Keratinocyte (primary cell): ENCODE data around the gene REPIN1. TPM values are rescaled to one million over a fixed set of nuclear protein-coding genes. Genes with fewer than 3 reads are reported as not detected.

Source experiments
- DNase-seq: peaks from one replicate; pipeline ENCODE4 v3.0.0-alpha.2; 2011; ENCODE audit warnings: low read depth, missing footprints, low spot score
- FAIRE-seq: peaks from 2 replicates; lab custom pipeline; 2011; peaks lifted over from hg19 to GRCh38; lab: Jason Lieb, UNC
- H2AFZ ChIP-seq: 2 replicates; pipeline ENCODE4 v1.6.0; 2012; ENCODE audit warnings: low read length, control low read depth, inconsistent platforms; ENCODE audit not compliant: control insufficient read depth
- H3K27ac ChIP-seq: 2 replicates; pipeline ENCODE4 v1.5.1; 2011; ENCODE audit warnings: low read length; ENCODE audit not compliant: control insufficient read depth, insufficient read depth
- H3K27me3 ChIP-seq: 3 replicates; pipeline ENCODE4 v1.6.0; 2011; ENCODE audit warnings: low read length; ENCODE audit not compliant: control insufficient read depth, insufficient read depth; ENCODE audit errors: extremely low read depth
- H3K36me3 ChIP-seq, 2 experiments: 2 replicates in 1 of 2; 3 replicates in 1 of 2; pipeline ENCODE4 v1.5.1; 2011; ENCODE audit warnings: low read length in 2 of 2, mild to moderate bottlenecking in 1 of 2; ENCODE audit not compliant: control insufficient read depth in 2 of 2, insufficient read depth in 2 of 2; ENCODE audit errors: extremely low read depth in 1 of 2
- H3K4me1 ChIP-seq: 3 replicates; pipeline ENCODE4 v1.5.1; 2011; ENCODE audit warnings: low read length; ENCODE audit not compliant: control insufficient read depth, insufficient read depth; ENCODE audit errors: extremely low read depth
- H3K4me2 ChIP-seq: 3 replicates; pipeline ENCODE4 v1.6.0; 2011; ENCODE audit warnings: low read depth, low read length; ENCODE audit not compliant: control insufficient read depth, insufficient read depth; ENCODE audit errors: extremely low read depth
- H3K4me3 ChIP-seq, 3 experiments: fragments of 200-600 bp in 1 of 3; sonication (generic) in 1 of 3; 2 replicates in 2 of 3; 3 replicates in 1 of 3; pipeline ENCODE4 v1.5.1; 2011 to 2016; ENCODE audit warnings: low read length in 3 of 3, mild to moderate bottlenecking in 3 of 3, control low read depth in 2 of 3, inconsistent platforms in 1 of 3, low read depth in 1 of 3, mixed read lengths in 1 of 3, mixed run types in 1 of 3, moderate library complexity in 1 of 3; ENCODE audit not compliant: control insufficient read depth in 2 of 3, insufficient read depth in 2 of 3; ENCODE audit errors: extremely low read depth in 1 of 3
- H3K79me2 ChIP-seq: 2 replicates; pipeline ENCODE4 v1.6.0; 2012; ENCODE audit warnings: low read length; ENCODE audit not compliant: control insufficient read depth, insufficient read depth
- H3K9ac ChIP-seq: 3 replicates; pipeline ENCODE4 v1.6.0; 2011; ENCODE audit warnings: low read length; ENCODE audit not compliant: control insufficient read depth, insufficient read depth; ENCODE audit errors: extremely low read depth
- H3K9me1 ChIP-seq: 3 replicates; pipeline ENCODE4 v1.6.0; 2011; ENCODE audit warnings: low read length; ENCODE audit not compliant: control insufficient read depth, insufficient read depth; ENCODE audit errors: extremely low read depth
- H3K9me3 ChIP-seq: 2 replicates; pipeline ENCODE4 v1.5.1; 2012; ENCODE audit warnings: low read depth, low read length; ENCODE audit not compliant: control insufficient read depth
- H4K20me1 ChIP-seq: 3 replicates; pipeline ENCODE4 v1.6.0; 2011; ENCODE audit warnings: low read length; ENCODE audit not compliant: control insufficient read depth, insufficient read depth; ENCODE audit errors: extremely low read depth
- CTCF ChIP-seq, 3 experiments: IDR thresholded peaks in 1 of 3; conservative IDR thresholded peaks in 1 of 3; optimal IDR thresholded peaks in 1 of 3; 2 replicates in 2 of 3; 3 replicates in 1 of 3; pipeline versions ENCODE3 to v1.5.1; 2011; ENCODE audit warnings: low read length in 3 of 3, mild to moderate bottlenecking in 3 of 3, moderate library complexity in 2 of 3, control low read depth in 1 of 3, inconsistent platforms in 1 of 3; ENCODE audit not compliant: insufficient read depth in 2 of 3; ENCODE audit errors: extremely low read depth in 1 of 3
- EZH2 ChIP-seq: IDR thresholded peaks from one replicate; pipeline ENCODE4 v1.6.1; 2012; ENCODE audit warnings: inconsistent platforms, mild to moderate bottlenecking, low read length, moderate library complexity
- dilution Hi-C: fragments of 300-500 bp; cut with MboI; formaldehyde crosslinking; loops from one replicate; pipeline ENCODE4 v1.7.0; 2020; ENCODE audit warnings: low sequenced_read_pairs; ENCODE audit not compliant: extremely low pct_ligation_motif_present
- polyA plus RNA-seq, 5 experiments: library from polyadenylated mRNA; depleted of rRNA in 3 of 5; stranded (reverse) in 3 of 5; stranded (forward) in 1 of 5; unstranded in 1 of 5; fragments of >200 nt; gene quantifications; 1 replicate in 1 of 5; 2 replicates in 3 of 5; 3 replicates in 1 of 5; pipeline versions ENCODE4 v1.2.1 to v1.2.3, GENCODE V29; 2011 to 2012; ENCODE audit warnings: missing spikeins in 2 of 5, low read depth in 1 of 5, low replicate concordance in 1 of 5

The REPIN1 gene
- polyA plus RNA-seq, 1 donor (not counting 4 experiments of a cell fraction or from before 2014, with no cell fraction given) = 9.3 TPM

GRCh38 chr7:150399421-150400007, 30.9 kb downstream of the REPIN1 start:
- Histone ChIP-seq H3K4me2 (no peak overlapping the region), H3K4me1 (peaks cover 17% of the 10 kb centered on the region), H2AFZ (no peak overlapping the region), H3K4me3 (no peak overlapping the region), H3K9me1 (no peaks in the 10 kb centered on the region), H4K20me1 (no peaks in the 10 kb centered on the region), H3K9ac (no peak overlapping the region), H3K9me3 (no peaks in the 10 kb centered on the region), H3K79me2 (no peaks in the 10 kb centered on the region), H3K27ac (no peak overlapping the region), H3K27me3 (no peaks in the 10 kb centered on the region), H3K36me3 (no peaks in the 10 kb centered on the region)
- TF ChIP-seq CTCF (optimal IDR thresholded peaks at IDR 0.05 in 1 of 3, IDR thresholded peaks at IDR 0.05 in 1 of 3, conservative IDR thresholded peaks at IDR 0.05 in 1 of 3; ENCODE audit: extremely low read depth in 1 of 3, insufficient read depth in 2 of 3, low read length in 3 of 3) (no peak), EZH2 (no peak)
- no peak for DNase-seq
- dilution Hi-C loops = no loop called here
- no peak for FAIRE-seq

- FAIRE-seq = peak; percentile 13
- H3K9me3 ChIP-seq = no peaks in the 10 kb centered on the region
- no peaks in the 10 kb centered on the region for H3K36me3 ChIP-seq
- H3K9ac ChIP-seq = no peak overlapping the region
- peak overlapping the region; percentile 25 for H3K4me2 ChIP-seq
- H3K4me3 ChIP-seq = no peak overlapping the region
- dilution Hi-C loops = no loop called here
- peak; percentile 25 for DNase-seq
- H4K20me1 ChIP-seq = no peaks in the 10 kb centered on the region
- H2AFZ ChIP-seq = no peak overlapping the region
- peaks cover 20% of the 10 kb centered on the region for H3K4me1 ChIP-seq
- no peak for TF ChIP-seq CTCF (optimal IDR thresholded peaks at IDR 0.05 in 1 of 3, IDR thresholded peaks at IDR 0.05 in 1 of 3, conservative IDR thresholded peaks at IDR 0.05 in 1 of 3; ENCODE audit: extremely low read depth in 1 of 3, insufficient read depth in 2 of 3, low read length in 3 of 3)
- no peak for TF ChIP-seq EZH2
- no peaks in the 10 kb centered on the region for H3K79me2 ChIP-seq
- no peaks in the 10 kb centered on the region for H3K27me3 ChIP-seq
- H3K27ac ChIP-seq = no peak overlapping the region
- no peaks in the 10 kb centered on the region for H3K9me1 ChIP-seq
Observed at GRCh38 chr7:150400008-150400787, 31.6 kb downstream of the REPIN1 start.
